GM10248 (cell line): ENCODE data around the gene DDX56.

Experiments used
- CTCF ChIA-PET: fragments of 300-600 bp; sonication (Branson Sonifier 250); formaldehyde crosslinking; extraction: SDS; loops from one replicate; lab custom pipeline; 2021; ENCODE audit warnings: antibody characterized with exemption; lab: Yijun Ruan, JAX
- POLR2A ChIA-PET: fragments of 350-650 bp; sonication (Branson Sonifier 250); formaldehyde crosslinking; extraction: SDS; loops from one replicate; lab custom pipeline; 2020; ENCODE audit warnings: antibody characterized with exemption; lab: Yijun Ruan, JAX
- DNase-seq: peaks from one replicate; pipeline ENCODE4 v3.0.0; 2012; ENCODE audit errors: extremely low spot score
- CTCF ChIP-seq: IDR thresholded peaks from 2 replicates; pipeline ENCODE4 v1.5.1; 2012; ENCODE audit warnings: mild to moderate bottlenecking, low read depth; ENCODE audit errors: extremely low read depth, missing control alignments, control extremely low read depth

DDX56 gene

DNA sequence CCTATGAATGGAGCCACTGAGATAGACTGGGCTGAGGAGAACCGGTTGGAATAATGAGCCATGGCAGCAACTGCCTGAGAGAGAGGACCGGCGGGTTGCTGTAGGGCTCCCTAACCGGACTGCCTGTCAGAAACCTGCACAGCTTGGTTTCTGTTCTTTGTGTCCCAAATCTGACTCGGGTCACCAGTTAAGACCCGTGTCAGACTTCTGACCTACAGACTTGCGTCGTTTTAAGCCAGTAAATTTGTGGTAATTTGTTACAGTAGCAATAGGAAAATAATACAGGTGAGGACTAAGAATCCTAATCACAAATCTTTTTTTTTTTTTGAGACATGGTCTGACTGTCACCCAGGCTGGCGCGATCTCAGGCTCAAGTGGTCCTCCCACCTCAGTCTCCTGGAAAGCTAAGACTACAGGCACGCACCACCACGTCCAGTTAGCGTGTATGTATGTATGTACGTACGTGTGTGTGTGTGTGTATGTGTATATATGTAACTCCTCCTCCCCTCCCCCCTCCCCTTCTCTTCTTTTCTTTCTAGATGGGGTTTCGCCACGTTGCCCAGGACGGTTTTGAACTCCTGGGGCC, 672 bp upstream of the DDX56 start:
- POLR2A ChIA-PET = interaction anchor here (0.9 to 2.0 kb wide), 4 partner anchors 9 to 274 kb away, joined by 3 to 6 read pairs (median 4); no protein-coding TSS in a partner anchor
- no peak for DNase-seq
- no peak for TF ChIP-seq CTCF
- CTCF ChIA-PET = interaction anchor here (0.8 to 5.6 kb wide), 5 partner anchors 9 to 373 kb away, joined by 3 to 41 read pairs (median 8); partner anchors contain the start of genes H2AZ2 and YKT6

DNA sequence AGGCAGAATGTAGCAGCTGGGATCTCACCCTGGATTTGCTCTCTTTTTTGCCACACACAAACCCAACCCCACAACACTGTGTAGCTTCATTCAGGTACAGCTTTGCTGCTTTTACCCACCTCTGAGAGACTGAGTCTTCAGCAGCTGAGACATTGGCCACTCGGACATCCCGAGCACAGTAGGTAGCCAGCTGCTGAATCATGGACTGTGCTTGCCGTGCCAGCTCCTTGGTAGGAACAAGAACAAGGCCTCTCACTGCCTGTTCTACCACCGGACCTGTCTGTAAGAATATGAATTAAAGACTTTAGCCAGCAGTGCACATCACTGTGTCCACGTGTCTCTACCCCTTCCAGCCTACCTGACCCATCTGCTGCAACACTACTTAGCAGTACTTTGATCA, 937 bp downstream of the DDX56 start:
- TF ChIP-seq CTCF = no peak
- ChIA-PET CTCF (interaction anchor here (1.0 to 5.6 kb wide), 7 partner anchors 8 to 564 kb away, joined by 3 to 41 read pairs (median 6); partner anchors contain the start of gene TMED4), POLR2A (interaction anchor here (0.7 to 0.9 kb wide), 2 partner anchors 12 to 224 kb away, joined by 3 read pairs; no protein-coding TSS in a partner anchor)
- no peak for DNase-seq

GRCh38 chr7:44569959-44570358, 3.7 kb downstream of the DDX56 start:
- no peak for TF ChIP-seq CTCF
- POLR2A ChIA-PET = interaction anchor here (1.1 kb wide), 1 partner anchor 11 kb away, joined by 3 read pairs; no protein-coding TSS in a partner anchor
- no peak for DNase-seq
- CTCF ChIA-PET = interaction anchor here (0.6 to 1.8 kb wide), 6 partner anchors 10 to 566 kb away, joined by 3 to 9 read pairs (median 4); no protein-coding TSS in a partner anchor

DNA sequence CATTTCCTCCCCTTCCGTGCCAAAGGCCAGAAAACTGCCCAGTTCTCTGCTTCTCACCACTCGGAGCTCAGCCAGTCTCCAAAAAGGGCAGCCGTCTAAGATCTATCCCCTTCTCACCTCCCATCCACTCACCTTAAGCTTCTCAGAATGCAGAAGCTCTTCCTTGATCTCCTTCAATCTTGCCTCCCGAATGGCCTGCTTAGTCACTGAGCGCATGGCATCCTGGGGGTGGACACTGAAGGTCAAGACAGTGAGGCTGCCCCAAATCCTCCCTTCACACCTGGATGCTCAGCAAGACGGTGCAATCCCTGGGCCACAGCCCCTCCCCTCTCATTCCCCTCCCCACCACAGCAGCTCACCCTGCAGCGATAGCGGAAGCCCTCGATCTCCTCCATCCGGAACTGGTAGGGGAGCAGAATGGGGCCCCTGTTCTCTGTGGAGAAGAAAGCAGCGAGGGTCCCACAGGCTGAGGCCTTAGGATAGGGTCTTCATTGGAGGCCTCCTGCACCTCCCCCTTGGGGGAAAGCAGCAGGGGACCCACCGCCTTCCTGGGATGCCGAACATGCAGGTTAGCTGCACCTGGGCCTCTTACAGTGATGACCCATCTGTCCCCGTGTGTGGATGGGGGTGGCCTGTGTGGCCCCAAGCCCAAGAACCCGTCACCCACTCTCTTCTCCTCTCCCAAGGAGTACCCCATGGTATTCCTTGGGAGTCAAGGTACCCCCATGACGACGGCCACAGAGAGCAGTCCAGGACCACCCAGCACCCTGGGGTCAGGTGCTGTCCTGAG, 4.7 kb downstream of the DDX56 start:
- no peak for TF ChIP-seq CTCF
- DNase-seq = no peak
- ChIA-PET POLR2A (interaction anchor here (1.1 kb wide), 1 partner anchor 10 kb away, joined by 3 read pairs; no protein-coding TSS in a partner anchor), CTCF (interaction anchor here (0.6 to 5.6 kb wide), 4 partner anchors 136 to 328 kb away, joined by 3 to 65 read pairs (median 3); no protein-coding TSS in a partner anchor)

GRCh38 chr7:44567884-44568283, 5.8 kb downstream of the DDX56 start:
- ChIA-PET CTCF (interaction anchor here (1.2 to 5.6 kb wide), 2 partner anchors 135 to 325 kb away, joined by 3 to 65 read pairs; no protein-coding TSS in a partner anchor), POLR2A (no interaction called here)
- no peak for DNase-seq
- TF ChIP-seq CTCF = no peak

DNA sequence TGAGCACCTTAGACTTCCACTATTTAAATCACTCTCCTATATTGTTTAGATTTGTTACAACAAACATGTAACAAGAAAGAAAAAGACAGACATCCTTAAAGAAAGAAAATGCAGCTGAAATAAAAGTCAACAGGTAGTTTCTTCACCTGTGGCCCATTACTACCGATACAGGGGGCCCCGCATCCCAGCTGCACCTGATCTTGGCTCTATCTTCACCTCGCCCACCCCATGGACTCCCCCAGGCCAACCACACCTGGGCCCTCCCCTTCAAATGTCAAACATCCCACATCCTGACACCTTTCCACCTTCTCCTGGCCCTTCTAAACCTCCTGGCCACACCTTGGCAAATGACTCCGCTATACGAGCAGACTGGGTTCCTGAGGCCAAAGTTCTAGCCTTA, 7.0 kb downstream of the DDX56 start:
- DNase-seq = no peak
- no peak for TF ChIP-seq CTCF
- ChIA-PET POLR2A (interaction anchor here (2.4 kb wide), 1 partner anchor 9 kb away, joined by 6 read pairs; no protein-coding TSS in a partner anchor), CTCF (interaction anchor here (1.1 to 5.6 kb wide), 5 partner anchors 14 to 570 kb away, joined by 4 to 65 read pairs (median 25); partner anchors contain the start of gene POLD2)
